ENCODE results near the gene SH3PXD2A.

DNA sequence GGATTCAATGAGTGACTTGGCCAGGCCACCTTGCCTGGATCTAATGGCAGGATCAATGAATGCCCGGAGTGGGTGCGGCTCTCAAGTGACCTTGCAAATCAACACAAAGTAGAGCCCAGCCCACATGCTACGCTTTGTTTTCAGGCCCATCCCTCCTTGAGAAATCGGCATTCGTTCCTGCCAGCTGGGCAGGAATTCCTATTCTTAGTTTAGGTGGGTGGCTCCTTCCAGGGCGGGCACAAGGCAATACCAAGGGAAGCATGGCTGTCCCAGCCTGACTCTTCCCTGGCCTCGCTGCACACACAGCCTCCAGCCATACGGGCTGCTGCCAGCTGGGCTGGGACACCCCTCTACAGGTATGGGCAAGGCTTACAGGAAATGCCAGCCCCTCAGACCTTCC lies 119.3 kb downstream of the SH3PXD2A start:
- TF ChIP-seq, protein P1, sequence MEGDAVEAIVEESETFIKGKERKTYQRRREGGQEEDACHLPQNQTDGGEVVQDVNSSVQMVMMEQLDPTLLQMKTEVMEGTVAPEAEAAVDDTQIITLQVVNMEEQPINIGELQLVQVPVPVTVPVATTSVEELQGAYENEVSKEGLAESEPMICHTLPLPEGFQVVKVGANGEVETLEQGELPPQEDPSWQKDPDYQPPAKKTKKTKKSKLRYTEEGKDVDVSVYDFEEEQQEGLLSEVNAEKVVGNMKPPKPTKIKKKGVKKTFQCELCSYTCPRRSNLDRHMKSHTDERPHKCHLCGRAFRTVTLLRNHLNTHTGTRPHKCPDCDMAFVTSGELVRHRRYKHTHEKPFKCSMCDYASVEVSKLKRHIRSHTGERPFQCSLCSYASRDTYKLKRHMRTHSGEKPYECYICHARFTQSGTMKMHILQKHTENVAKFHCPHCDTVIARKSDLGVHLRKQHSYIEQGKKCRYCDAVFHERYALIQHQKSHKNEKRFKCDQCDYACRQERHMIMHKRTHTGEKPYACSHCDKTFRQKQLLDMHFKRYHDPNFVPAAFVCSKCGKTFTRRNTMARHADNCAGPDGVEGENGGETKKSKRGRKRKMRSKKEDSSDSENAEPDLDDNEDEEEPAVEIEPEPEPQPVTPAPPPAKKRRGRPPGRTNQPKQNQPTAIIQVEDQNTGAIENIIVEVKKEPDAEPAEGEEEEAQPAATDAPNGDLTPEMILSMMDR (IDR thresholded peaks at IDR 0.05) = no peak
- TF ChIP-seq POLR2A (IDR thresholded peaks at IDR 0.05) (no peak), POLR2AphosphoS5 (IDR thresholded peaks at IDR 0.05) (no peak)
